CD4-positive, alpha-beta T cell treated with Interleukin-21 for 1 hour (primary cell): ENCODE data around the gene CORO2B.

Experiments used
- DNase-seq: peaks from one replicate; pipeline ENCODE4 v3.0.0-alpha.2; 2020

Gene CORO2B

DNA sequence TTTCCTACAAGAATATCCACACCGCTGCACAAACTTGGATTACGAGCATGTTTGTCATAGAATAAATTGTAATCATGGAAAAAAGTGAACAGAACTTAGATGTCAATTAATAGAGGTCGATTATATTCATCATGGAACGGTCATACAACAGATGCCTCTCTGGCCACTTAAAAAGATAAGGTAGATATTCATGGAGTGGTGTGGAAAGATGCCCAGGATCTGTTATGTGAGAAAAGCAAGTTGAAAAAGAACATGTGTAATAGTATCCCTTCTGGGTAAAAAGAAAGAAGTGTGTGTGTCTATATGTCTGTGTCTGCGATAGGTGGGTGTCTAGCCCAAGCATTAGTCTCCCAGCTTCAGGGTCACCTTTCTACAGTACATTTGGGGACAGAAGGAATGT lies 128.6 kb downstream of the CORO2B start:
- no peak for DNase-seq

GRCh38 chr15:68709876-68710275 lies 131.1 kb downstream of the CORO2B start:
- DNase-seq, result no peak

DNA sequence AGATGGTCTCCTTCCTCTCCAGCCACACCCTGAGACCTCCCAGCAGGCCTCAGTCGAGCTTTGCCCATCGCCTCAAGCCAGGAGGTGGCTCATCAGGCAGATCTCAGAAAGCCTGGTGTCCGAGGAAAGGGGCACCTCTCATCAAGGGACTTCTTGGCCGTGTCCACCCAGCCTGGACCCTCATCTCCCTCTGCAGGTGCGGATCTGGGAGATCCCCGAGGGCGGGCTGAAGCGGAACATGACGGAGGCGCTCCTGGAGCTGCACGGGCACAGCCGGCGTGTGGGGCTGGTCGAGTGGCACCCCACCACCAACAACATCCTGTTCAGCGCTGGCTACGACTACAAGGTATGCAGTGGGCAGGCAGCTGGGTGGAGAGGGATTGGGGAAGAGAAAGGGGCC lies 131.7 kb downstream of the CORO2B start:
- DNase-seq, result no peak

- DNase-seq, result no peak
Measured at GRCh38 chr15:68711406-68711805, 132.6 kb downstream of the CORO2B start.

DNA sequence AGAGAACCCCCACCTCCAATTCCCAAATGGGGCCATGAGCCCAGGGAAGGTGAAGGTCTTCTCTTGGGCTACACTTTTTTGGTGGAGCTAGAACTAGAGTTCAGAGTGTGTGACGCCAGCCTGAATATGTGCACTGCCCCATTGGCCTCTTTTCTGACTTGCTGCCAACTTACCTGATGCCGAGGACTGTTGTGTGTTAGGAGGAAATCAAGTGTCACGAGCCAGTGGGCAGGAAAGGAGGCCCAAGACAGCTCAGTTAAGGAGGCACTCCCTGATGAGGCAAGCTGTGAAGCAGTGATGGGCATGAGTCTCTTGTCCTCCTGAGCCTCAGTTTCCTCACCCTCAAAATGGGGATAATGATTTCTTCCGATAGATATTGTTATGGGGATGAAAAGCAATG lies 134.1 kb downstream of the CORO2B start:
- DNase-seq, result no peak

DNA sequence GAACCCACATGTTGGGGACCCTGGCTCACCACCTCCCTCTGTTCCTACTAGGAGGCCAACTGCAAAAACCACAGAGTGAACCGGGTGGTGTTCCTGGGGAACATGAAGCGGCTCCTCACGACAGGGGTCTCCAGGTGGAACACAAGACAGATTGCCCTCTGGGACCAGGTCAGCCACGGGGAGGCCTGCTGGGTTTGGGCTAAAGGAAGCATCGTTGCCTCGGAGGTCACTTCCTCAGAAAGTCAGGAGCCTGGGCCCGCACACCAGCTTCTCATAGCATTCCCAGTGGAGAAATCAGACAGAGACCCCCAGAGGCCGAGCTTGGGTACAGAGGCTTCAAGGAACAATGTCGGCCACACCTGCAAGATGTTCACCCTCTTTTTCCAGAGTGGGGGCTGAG lies 135.1 kb downstream of the CORO2B start:
- no peak for DNase-seq

DNA sequence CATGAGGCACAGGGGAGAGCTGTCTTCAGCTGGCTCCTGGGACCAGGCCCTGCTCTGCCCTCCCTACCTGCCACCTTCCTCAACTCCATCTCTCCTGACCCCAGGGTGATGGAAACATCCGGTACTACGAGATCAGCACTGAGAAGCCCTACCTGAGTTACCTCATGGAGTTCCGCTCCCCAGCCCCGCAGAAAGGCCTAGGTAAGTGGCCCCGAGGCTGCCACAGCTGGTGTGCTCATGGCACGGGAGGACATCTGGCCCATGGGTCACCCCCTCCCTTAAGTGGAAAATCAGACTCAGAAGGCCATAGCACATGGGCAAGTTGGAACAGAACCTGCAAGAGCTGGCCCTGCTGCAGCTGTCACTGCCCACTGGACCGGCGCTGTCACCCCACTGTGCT lies 136.3 kb downstream of the CORO2B start:
- no peak for DNase-seq

- no peak for DNase-seq
Measured at GRCh38 chr15:68717951-68718350, 139.2 kb downstream of the CORO2B start.

GRCh38 chr15:68718468-68718867 lies 139.7 kb downstream of the CORO2B start:
- no peak for DNase-seq

DNA sequence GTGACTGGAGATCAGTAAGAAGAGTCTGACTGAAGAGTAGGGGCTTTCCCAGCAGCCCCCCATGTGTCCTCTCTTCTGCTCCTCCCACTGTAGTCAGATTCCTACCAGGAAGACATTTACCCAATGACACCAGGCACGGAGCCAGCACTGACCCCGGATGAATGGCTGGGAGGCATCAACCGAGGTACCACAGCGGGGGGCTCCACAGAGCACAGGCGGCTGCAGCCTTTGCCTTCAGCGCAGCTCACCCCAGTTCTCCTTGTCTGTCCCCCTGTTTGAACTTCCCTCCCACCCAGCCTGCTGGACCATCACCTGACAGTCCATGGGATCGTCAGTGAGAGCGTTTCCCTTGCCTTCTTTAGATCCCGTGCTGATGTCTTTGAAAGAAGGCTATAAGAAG lies 140.3 kb downstream of the CORO2B start:
- no peak for DNase-seq

- no peak for DNase-seq
Measured at GRCh38 chr15:68719672-68720071, 140.9 kb downstream of the CORO2B start.

DNA sequence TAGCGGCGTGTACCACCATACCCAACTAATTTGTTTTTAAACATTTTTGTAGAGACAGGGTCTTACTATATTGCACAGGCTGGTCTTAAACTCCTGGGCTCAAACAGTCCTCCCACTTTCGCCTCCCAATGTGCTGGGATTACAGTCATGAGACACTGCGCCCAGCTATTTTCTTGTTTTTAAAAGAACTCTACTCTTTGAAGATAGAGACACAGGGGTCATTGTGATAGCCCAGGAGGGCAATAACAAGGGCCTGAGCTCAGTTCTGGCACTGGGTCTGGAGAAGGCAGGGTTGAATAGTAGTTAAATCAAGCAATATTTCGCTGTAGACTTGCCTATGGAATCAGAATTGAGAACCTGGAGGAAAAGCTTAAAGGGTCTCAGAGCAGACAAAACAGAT lies 143.1 kb downstream of the CORO2B start:
- no peak for DNase-seq

- no peak for DNase-seq
Measured at GRCh38 chr15:68725736-68726135, 146.9 kb downstream of the CORO2B start.

GRCh38 chr15:68726246-68726645 lies 147.5 kb downstream of the CORO2B start:
- DNase-seq, result no peak

DNA sequence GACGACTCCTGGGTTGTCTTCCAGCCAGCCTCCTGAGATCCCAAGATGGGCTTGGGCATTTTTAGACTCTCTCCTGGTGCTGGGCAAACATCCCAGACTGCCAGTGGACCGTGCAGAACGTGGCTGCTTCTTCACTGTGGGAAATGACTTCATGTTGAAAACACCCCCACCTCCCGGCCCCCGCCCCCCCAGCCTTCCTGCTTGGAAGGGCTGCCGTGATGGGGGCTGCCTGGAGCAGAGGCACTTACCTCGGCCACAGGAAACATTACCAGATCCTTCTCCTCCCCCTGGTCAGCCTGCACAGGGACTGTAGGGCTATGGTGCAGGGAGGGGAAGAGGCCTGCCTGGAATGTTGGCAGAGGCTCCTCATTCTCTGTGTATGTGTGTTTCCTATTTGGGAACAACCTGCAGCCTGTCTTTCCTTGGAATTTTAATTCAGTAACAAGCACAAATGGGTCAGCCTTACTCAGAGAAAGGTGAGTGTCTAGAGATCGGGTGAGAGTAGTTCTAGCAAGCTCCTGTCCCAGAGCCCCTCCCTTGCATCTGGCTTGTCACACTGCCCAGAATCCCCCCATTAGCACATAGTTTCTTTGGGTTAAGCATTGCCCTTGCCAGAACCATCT lies 151.1 kb downstream of the CORO2B start:
- DNase-seq, result no peak

DNA sequence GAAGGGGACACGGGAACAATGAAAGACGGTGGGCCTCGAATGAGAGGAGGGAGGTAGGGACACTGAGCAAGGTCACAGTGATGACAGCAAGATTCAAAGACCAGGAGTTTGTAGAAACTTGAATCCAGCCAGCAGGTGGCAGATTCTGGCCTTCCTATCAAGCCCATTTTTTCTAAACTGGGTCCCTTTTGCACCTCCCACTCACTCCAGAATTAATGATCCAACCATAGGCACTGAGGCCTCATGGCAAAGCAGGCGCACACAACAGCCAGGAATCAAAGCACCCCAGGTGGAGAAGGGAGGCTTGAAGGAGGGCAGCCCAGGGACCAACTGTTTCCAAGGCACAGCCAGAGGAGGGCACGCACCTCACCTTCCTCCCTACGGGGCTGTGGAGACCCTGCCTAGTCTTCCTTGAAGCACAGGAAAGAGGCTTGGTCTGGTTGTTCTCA lies 151.7 kb downstream of the CORO2B start:
- peak; percentile 25 for DNase-seq

GRCh38 chr15:68730976-68731897 lies 152.4 kb downstream of the CORO2B start:
- no peak for DNase-seq

DNA sequence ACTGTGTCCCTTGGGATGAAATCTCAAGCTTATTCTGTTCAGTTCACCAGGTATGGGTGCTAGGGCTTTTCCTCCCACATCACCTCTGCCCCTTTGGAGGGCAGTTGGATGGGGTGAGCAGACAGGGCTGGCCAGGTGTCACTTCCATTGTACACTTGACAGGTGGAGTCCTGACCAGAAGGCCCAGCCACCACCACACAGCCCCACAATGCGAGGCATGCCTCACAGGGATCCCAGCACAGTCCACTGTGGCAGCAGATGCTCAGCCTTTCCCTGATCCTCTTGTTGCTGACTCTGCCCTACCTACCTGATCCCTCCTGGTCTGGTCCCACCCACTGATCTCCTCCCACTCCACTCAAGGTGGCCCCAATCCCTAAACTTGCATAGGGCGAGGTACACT lies 153.7 kb downstream of the CORO2B start:
- no peak for DNase-seq

- no peak for DNase-seq
Measured at GRCh38 chr15:68733666-68734065, 154.9 kb downstream of the CORO2B start.

- no peak for DNase-seq
Measured at GRCh38 chr15:68734352-68734751, 155.6 kb downstream of the CORO2B start.

- DNase-seq, result no peak
Measured at GRCh38 chr15:68734881-68735280, 156.1 kb downstream of the CORO2B start.

DNA sequence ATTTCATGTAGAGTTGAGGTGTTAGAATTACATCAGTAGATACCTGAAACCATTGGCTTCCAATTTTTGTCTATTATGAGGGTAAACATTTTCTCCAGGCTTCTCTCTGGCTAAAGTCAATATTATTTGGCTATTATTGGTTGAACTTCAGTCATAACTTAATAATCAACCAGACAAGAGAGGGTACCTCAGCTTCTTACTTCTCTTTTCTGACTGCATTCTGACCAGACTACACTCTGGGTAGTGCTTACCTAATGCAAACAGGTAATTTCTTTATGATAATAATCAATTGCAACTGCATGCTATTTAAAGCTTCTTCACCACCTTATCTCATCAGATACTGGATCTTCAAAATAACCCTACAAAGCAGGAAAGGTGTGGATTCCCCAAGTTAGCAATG lies 156.8 kb downstream of the CORO2B start:
- DNase-seq, result no peak

DNA sequence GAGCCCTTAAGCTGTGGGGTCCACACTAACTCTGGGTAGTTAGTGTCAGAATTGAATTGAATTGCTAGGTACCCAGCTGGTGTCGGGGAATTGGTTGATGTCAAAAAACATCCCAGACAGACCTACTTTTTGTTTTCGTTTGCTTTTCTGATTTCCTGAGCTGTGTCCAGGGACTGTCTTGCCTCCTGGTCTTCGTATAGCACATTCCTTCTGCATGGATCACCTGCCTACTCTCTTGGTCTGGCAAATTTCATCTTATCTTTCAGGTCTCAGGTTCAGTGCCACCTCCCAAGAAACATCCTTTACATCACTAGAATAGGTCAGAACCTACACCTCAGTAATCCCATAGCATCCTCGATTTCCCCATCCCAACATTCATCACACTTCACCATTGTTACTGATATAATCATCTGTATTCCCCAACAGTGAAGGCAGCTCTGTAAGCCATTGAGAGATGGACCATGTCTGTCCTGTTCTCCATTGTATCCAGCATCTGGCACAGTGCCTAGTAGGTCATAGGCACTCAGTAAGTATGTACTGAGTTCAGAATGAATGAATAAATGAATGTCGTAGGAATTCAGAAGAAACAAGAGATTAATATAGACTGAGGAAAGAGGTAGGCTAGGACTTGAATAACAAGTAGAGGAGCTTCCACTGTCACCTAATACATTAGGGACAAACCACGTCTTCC lies 160.7 kb downstream of the CORO2B start:
- DNase-seq, result no peak

GRCh38 chr15:68743256-68743655 lies 164.5 kb downstream of the CORO2B start:
- DNase-seq, result no peak
